K562 (cell line): Measurements from ENCODE around the gene THRSP. TPM values are rescaled to one million over a fixed set of nuclear protein-coding genes. Genes with fewer than 3 reads are reported as not detected.

ENCODE experiments used
- RFX5 ChIP-seq: IDR thresholded peaks from 2 replicates; pipeline ENCODE4 v1.6.1; 2011; ENCODE audit warnings: low read depth, mild to moderate bottlenecking, improper control_type of control experiment, low read length
- XRCC3 ChIP-seq: fragments of 450-650 bp; IDR thresholded peaks from 2 replicates; pipeline ENCODE4 v1.6.1; 2017; ENCODE audit warnings: mild to moderate bottlenecking, moderate library complexity
- ZNF444 ChIP-seq: fragments of 250-450 bp; sonication (Bioruptor Pico); IDR thresholded peaks from 2 replicates; pipeline ENCODE4 v1.4.0; 2020; ENCODE audit warnings: mild to moderate bottlenecking, moderate library complexity
- ZNF511 ChIP-seq: sonication (generic); formaldehyde crosslinking; IDR thresholded peaks from 2 replicates; pipeline ENCODE4 v1.8.0; 2022; ENCODE audit warnings: mild to moderate bottlenecking, missing genetic modification reagents
- ZNF717 ChIP-seq: fragments of 250-450 bp; sonication (Bioruptor Pico); IDR thresholded peaks from 2 replicates; pipeline ENCODE4 v1.5.0; 2021
- ZZZ3 ChIP-seq: fragments of 450-650 bp; IDR thresholded peaks from 2 replicates; pipeline ENCODE4 v1.6.1; 2016; ENCODE audit warnings: antibody characterized with exemption, mild to moderate bottlenecking, moderate library complexity
- polyA plus RNA-seq, 8 experiments: library from polyadenylated mRNA; depleted of rRNA in 4 of 8; stranded (reverse) in 5 of 8; unstranded in 3 of 8; fragments of >200 nt; fragmentation: Nextera tagmentation in 2 of 8; fragmentation: Illumina TruSeq in 1 of 8; extraction: Ambion mirVana in 2 of 8; extraction: Trizol in 1 of 8; gene quantifications; 2 replicates each; pipeline versions ENCODE4 v1.2.1 to v1.2.3, GENCODE V29; 2011 to 2014; ENCODE audit warnings: inconsistent platforms in 1 of 8, missing spikeins in 1 of 8
- total RNA-seq, 7 experiments: library from RNA; depleted of rRNA in 6 of 7; stranded (reverse); fragments of >200 nt in 6 of 7; fragmentation: Illumina TruSeq in 2 of 7; extraction: Trizol in 2 of 7; gene quantifications; 2 replicates each; pipeline versions ENCODE4 v1.2.1 to v1.2.3, GENCODE V29; 2011 to 2021; ENCODE audit warnings: low replicate concordance in 1 of 7
- TF ChIP-seq, protein P1 (sequence below), 2 experiments: IDR thresholded peaks in 1 of 2; conservative IDR thresholded peaks in 1 of 2; 2 replicates each; pipeline ENCODE4 v1.6.1; 2016; ENCODE audit warnings: low read depth in 2 of 2, mild to moderate bottlenecking in 1 of 2, missing compliant biosample characterization in 1 of 2, missing genetic modification characterization in 1 of 2, moderate library complexity in 1 of 2
- TF ChIP-seq, protein P2 (sequence below), 2 experiments: fragments of 200-800 bp in 1 of 2; sonication (Bioruptor generic) in 1 of 2; sonication (generic) in 1 of 2; formaldehyde crosslinking in 1 of 2; IDR thresholded peaks in 1 of 2; conservative IDR thresholded peaks in 1 of 2; 2 replicates each; pipeline versions ENCODE4 v1.5.0 to v1.6.1; 2016 to 2020; ENCODE audit warnings: missing compliant biosample characterization in 1 of 2, missing genetic modification characterization in 1 of 2, missing genetic modification reagents in 1 of 2
- TF ChIP-seq, protein P3 (sequence below): sonication (generic); formaldehyde crosslinking; IDR thresholded peaks from 2 replicates; pipeline ENCODE4 v1.4.0; 2020; ENCODE audit warnings: mild to moderate bottlenecking, missing genetic modification reagents

The THRSP gene
- total and polyA plus RNA-seq, 9 of the 15 experiments (the other 6 are each of a cell fraction or from before 2014, with no cell fraction given): 0.23 to 0.56 (median 0.31) TPM; not detected in 2

GRCh38 chr11:78080084-78080817, 16.6 kb downstream of the THRSP start (continued):
- TF ChIP-seq, protein P1, sequence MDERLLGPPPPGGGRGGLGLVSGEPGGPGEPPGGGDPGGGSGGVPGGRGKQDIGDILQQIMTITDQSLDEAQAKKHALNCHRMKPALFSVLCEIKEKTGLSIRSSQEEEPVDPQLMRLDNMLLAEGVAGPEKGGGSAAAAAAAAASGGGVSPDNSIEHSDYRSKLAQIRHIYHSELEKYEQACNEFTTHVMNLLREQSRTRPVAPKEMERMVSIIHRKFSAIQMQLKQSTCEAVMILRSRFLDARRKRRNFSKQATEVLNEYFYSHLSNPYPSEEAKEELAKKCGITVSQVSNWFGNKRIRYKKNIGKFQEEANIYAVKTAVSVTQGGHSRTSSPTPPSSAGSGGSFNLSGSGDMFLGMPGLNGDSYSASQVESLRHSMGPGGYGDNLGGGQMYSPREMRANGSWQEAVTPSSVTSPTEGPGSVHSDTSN (CRISPR knock-in tag; IDR thresholded peaks at IDR 0.05; ENCODE audit: low read depth): no peak
- TF ChIP-seq, protein P1 (tag; conservative IDR thresholded peaks at IDR 0.05; ENCODE audit: low read depth): peak; percentile 41
- TF ChIP-seq ZNF511: no peak
- no peak for TF ChIP-seq XRCC3
- no peak for TF ChIP-seq ZZZ3
- no peak for TF ChIP-seq ZNF444 (CRISPR knock-in tag)
- TF ChIP-seq ZNF717 (CRISPR knock-in tag): 0 out of 2 replicates have a peak, but pooled peaks have one; percentile 46
- TF ChIP-seq RFX5: no peak
- TF ChIP-seq, protein P2, sequence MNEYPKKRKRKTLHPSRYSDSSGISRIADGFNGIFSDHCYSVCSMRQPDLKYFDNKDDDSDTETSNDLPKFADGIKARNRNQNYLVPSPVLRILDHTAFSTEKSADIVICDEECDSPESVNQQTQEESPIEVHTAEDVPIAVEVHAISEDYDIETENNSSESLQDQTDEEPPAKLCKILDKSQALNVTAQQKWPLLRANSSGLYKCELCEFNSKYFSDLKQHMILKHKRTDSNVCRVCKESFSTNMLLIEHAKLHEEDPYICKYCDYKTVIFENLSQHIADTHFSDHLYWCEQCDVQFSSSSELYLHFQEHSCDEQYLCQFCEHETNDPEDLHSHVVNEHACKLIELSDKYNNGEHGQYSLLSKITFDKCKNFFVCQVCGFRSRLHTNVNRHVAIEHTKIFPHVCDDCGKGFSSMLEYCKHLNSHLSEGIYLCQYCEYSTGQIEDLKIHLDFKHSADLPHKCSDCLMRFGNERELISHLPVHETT (CRISPR knock-in tag; conservative IDR thresholded peaks at IDR 0.05 in 1 of 2, IDR thresholded peaks at IDR 0.05 in 1 of 2): no peak; a peak in 1 of 4 replicates
- TF ChIP-seq, protein P3, sequence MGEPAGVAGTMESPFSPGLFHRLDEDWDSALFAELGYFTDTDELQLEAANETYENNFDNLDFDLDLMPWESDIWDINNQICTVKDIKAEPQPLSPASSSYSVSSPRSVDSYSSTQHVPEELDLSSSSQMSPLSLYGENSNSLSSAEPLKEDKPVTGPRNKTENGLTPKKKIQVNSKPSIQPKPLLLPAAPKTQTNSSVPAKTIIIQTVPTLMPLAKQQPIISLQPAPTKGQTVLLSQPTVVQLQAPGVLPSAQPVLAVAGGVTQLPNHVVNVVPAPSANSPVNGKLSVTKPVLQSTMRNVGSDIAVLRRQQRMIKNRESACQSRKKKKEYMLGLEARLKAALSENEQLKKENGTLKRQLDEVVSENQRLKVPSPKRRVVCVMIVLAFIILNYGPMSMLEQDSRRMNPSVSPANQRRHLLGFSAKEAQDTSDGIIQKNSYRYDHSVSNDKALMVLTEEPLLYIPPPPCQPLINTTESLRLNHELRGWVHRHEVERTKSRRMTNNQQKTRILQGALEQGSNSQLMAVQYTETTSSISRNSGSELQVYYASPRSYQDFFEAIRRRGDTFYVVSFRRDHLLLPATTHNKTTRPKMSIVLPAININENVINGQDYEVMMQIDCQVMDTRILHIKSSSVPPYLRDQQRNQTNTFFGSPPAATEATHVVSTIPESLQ: no peak; the same call in 1 of the 2 replicates
